ENCODE measurements around the gene CD93. TPM values are rescaled to one million over a fixed set of nuclear protein-coding genes. Genes with fewer than 3 reads are reported as not detected.

Gene CD93
- total RNA-seq (2014; rRNA removed; shearing (Covaris generic)) = not detected in 2 replicates

DNA sequence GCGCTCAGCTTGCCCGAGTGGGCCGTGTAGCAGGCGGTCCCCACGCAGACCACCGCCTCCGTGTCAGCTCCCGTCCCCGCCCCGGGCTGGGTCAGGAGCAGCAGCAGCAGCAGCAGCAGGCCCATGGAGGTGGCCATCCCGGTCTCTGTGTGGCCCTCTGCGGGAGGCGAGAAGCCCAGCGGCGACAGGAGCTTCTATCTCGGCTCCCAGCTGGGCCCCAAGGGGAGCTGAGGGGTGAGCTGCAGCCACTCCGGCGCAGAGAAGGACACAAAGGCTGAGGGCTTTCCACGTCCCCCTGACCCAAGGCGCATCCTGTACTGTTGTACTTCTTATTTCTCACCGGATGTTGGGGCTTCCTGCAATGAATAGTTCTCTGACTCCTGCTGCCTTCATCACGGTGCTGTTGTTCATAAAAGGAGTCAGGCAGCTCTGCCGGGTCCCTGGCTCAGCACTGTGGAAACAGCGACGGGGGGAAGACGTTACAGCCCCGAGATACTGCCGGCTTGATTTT, at the start of gene CD93:
CD93 (minus strand) TSS at position 269 of the 511 bp plus-strand sequence; CDS start at position 137, 132 bp downstream.
- H3K27me3 ChIP-seq = no peaks in the 10 kb centered on the region
- H3K27ac ChIP-seq = no peak within 1 kb of the TSS
- no peaks in the 10 kb centered on the region for H3K9me3 ChIP-seq (replicated peaks)
- H3K4me3 ChIP-seq = no peak within 1 kb of the TSS
- H3K4me1 ChIP-seq = peaks cover 5% of the 10 kb centered on the region
- no peak for DNase-seq
- no peaks in the 10 kb centered on the region for H3K36me3 ChIP-seq

DNA sequence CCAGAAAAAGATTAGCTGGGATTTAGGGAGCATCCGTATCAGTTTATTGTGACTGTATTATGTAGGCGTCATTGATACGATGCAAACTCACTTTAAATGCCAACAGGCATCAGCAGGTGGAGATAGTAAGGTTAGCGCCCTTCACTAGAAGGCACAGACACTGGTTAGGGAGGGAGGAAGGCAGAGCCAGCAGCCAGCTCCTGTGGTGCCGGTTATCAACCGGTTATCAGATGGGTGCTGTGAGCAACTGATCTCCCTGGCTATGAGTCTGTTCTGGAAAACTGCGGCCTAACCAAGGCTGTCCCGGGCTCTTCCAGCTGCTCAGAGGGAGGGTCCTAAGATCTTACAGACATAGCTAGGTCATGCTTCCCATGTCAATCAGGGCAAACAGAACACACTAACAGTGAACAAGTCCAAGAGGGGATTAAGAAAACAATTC, 47.5 kb upstream of the CD93 start:
- Histone ChIP-seq H3K9me3 (replicated peaks) (no peaks in the 10 kb centered on the region), H3K27me3 (no peaks in the 10 kb centered on the region), H3K36me3 (no peaks in the 10 kb centered on the region), H3K27ac (no peak overlapping the region), H3K4me3 (no peak overlapping the region), H3K4me1 (peaks cover 53% of the 10 kb centered on the region)
- DNase-seq = no peak

DNA sequence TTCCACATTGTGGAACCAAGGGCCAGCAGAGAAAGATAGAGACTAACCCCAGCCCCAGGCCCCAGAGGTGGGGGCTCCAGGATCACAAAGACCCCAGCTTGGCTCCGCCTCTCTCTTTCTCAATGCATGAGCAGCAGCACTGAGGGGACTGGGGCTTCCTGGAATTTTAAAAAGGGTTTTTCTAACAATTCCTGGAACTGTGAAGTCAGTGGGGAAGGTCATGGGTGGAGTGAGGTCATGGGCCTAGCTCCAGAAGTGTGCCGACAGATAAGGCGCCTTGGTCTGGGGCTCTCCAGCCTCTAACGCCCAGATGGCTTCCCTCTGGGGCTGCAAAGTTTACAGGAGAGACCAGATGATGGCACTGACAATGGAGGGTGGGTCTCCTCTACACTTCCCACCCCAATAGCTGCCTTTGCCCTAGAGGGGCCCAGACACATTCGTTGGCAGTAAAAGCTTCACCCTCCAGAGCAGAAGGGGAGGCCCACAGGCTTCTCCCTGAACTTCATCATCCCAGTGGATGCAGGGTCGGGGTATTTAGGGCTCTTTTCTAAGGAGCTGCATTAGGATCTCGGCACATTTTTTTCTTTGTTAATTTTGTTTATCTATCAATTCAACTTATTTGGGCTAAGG, 46.9 kb upstream of the CD93 start:
- Histone ChIP-seq H3K27ac (no peak overlapping the region), H3K4me1 (peaks cover 52% of the 10 kb centered on the region), H3K27me3 (no peaks in the 10 kb centered on the region), H3K9me3 (replicated peaks) (no peaks in the 10 kb centered on the region), H3K4me3 (no peak overlapping the region), H3K36me3 (no peaks in the 10 kb centered on the region)
- DNase-seq = no peak

- no peak overlapping the region for H3K4me3 ChIP-seq
- H3K27ac ChIP-seq = peak overlapping the region; percentile 9; the same call in 1 of the 2 replicates
- H3K4me1 ChIP-seq = peaks cover 45% of the 10 kb centered on the region
- H3K9me3 ChIP-seq (replicated peaks) = no peaks in the 10 kb centered on the region
- no peaks in the 10 kb centered on the region for H3K36me3 ChIP-seq
- no peaks in the 10 kb centered on the region for H3K27me3 ChIP-seq
- DNase-seq = no peak
Observed at GRCh38 chr20:23132293-23132929, 46.3 kb upstream of the CD93 start.

DNA sequence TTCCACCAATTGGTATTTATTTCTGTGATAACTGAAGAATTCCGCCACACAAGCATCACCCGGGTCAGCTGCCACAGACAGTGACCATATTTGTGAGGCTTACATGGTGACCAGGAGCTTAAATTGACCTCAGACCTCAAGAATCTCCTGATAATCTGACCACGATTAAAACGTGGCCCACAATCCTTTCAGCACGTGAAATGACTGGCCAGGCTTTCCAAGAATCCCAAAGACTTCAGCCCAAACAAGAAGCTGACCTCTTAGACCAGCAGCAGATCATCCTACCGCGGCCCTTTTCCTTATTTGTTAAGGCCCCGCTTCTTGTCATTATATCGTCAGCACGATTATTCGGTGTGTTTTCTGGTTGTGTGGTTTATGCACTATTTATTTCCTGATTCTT, 45.6 kb upstream of the CD93 start:
- Histone ChIP-seq H3K27me3 (no peaks in the 10 kb centered on the region), H3K9me3 (replicated peaks) (no peaks in the 10 kb centered on the region), H3K27ac (peak overlapping the region; percentile 9; the same call in 1 of the 2 replicates), H3K4me1 (peaks cover 41% of the 10 kb centered on the region), H3K36me3 (no peaks in the 10 kb centered on the region), H3K4me3 (no peak overlapping the region)
- peak in 1 of 2 experiments; percentile 57 for DNase-seq

GRCh38 chr20:23130622-23131140, 44.6 kb upstream of the CD93 start:
- H3K4me1 ChIP-seq = peaks cover 43% of the 10 kb centered on the region
- no peaks in the 10 kb centered on the region for H3K9me3 ChIP-seq (replicated peaks)
- no peaks in the 10 kb centered on the region for H3K27me3 ChIP-seq
- H3K4me3 ChIP-seq = no peak overlapping the region
- no peak overlapping the region for H3K27ac ChIP-seq
- DNase-seq = no peak
- H3K36me3 ChIP-seq = no peaks in the 10 kb centered on the region

- Histone ChIP-seq H3K4me1 (peaks cover 46% of the 10 kb centered on the region), H3K27ac (no peak overlapping the region), H3K9me3 (replicated peaks) (no peaks in the 10 kb centered on the region)
Observed at GRCh38 chr20:23129891-23130621, 43.9 kb upstream of the CD93 start.

DNA sequence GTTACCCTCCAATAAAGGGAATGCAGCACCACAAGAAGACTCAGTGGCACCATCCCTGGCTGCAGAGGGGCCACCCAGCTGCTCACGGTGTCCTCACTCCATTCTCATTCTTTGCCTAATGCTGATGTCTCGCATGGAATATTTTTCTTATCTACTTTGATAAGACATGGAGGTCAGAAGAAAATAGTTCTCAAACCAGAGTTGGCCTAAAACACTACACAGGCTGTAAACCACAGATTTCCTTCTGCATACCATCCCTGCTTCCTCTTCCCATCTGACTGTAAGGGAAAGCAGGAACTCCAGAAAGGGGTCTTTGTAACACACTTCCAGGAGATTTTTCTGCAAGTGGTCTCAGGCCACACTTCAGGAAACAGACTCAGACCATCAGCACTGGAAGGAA, 43.1 kb upstream of the CD93 start:
- H3K36me3 ChIP-seq = no peaks in the 10 kb centered on the region
- peaks cover 51% of the 10 kb centered on the region for H3K4me1 ChIP-seq
- no peaks in the 10 kb centered on the region for H3K9me3 ChIP-seq (replicated peaks)
- H3K27ac ChIP-seq = no peak overlapping the region
- no peak for DNase-seq
- H3K27me3 ChIP-seq = no peaks in the 10 kb centered on the region
- H3K4me3 ChIP-seq = no peak overlapping the region

More at GRCh38 chr20:23129891-23130621, 43.9 kb upstream of the CD93 start:
- no peak for DNase-seq
- H3K27me3 ChIP-seq = no peaks in the 10 kb centered on the region
- no peaks in the 10 kb centered on the region for H3K36me3 ChIP-seq
- no peak overlapping the region for H3K4me3 ChIP-seq

DNA sequence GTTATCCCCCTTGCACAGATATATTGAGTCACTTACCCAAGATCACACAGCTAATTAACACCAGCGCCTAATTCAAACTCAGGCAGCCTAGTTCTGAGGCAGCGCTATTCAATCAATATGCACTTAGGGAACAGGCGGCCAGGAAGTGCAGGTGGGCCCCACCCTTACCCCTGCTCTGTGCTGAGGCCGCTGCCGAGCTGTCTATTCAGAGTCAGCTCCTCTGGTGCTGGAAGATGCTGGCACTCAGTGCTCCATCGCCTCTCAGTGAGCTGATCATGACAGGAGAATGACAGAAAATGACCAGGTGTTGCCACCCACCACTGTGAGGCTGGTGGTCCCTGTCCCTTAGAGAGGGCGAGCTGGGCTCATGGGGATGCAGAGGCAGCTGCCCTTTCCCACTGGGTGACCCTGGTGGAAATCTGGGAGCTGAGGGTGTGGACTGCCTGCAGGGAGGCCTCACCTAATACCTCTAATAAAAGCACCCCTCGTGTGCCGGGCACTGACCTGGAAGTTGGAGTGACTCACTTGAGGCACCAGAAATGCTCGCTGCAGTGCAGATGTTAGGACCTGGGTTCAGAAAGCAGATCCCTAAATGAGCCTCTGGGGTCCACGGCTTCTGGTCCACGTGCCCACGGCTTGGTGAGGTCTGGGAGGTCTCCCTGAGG, 42.5 kb upstream of the CD93 start:
- H3K4me1 ChIP-seq = peaks cover 51% of the 10 kb centered on the region
- no peak overlapping the region for H3K4me3 ChIP-seq
- no peak overlapping the region for H3K27ac ChIP-seq
- DNase-seq = no peak
- no peaks in the 10 kb centered on the region for H3K27me3 ChIP-seq
- no peaks in the 10 kb centered on the region for H3K36me3 ChIP-seq
- H3K9me3 ChIP-seq (replicated peaks) = no peaks in the 10 kb centered on the region

DNA sequence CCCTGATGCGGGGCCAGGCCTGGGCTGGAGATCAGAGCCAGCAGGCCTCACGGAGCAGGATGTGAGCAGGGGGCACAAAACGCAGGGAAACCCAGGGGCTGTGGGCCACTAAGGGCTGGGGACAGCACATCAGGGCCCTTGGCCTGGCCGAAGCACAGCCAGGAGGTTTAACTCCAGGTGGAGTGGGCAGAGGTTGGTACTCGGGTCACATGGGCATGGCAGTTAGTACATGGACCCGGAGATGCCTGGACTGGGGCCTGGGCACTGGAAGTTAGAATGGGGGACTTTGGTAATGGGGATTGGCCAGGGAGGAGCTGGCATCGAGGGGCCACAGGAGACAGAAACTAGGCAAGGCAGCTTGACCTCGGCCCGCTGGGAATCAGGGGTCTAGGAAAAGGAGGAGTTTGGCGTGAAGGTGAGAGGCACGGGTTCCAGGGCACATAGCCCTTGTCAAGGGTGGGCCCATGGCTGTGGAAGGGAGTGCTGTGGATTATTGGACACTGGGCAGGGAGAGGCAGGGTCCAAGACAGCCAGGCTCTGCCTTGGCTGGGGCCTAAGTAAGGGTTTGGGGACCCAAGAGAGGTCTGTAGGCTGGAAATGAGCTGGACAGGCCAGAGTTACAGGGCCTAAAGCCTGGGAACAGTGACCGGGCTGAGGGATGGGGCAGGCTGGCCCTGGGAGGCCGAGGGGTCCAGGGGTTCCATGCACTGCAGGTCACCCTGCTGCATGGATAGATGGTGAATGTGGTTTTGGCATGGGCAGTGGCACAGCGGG, 41.6 kb upstream of the CD93 start:
- Histone ChIP-seq H3K4me1 (peaks cover 51% of the 10 kb centered on the region), H3K27ac (no peak overlapping the region), H3K9me3 (replicated peaks) (no peaks in the 10 kb centered on the region), H3K36me3 (no peaks in the 10 kb centered on the region), H3K4me3 (no peak overlapping the region), H3K27me3 (no peaks in the 10 kb centered on the region)
- no peak for DNase-seq

DNA sequence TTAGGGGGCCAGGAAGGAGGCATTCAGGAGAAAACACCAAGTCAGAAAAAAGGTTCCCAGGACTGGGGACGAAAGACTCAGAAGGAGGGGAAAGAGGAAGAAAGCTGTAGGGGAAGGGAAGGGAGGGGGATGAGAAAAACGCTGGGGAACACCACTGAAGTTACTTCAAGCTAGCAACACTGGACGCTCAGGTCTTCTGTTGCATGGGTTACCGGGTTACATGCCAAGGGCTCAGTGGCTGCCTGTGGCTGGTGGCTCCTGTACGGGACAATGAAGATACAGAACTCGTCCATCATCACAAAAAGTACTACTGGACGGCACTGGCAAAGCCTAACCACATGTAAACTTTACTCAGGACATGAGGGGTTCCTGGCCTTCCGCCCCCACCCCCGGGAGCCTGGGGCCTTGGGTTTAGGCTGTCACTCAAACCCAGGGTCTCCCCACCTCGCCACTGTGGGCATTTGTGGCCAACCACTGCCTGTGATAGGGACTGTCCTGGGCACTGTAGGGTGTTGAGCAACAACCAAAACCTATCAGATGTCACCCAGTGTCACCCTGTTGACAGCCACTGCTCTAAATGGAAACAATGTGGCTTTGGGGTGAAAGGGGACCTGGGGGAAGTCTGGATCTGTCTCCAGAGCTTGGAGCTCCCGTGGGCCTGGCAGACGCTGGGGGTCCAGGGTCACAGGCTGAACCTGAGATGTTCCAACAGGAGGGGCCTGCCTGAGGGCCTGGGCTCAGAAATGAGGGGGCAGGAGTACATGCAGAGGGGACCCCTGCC, 40.3 kb upstream of the CD93 start:
- no peak overlapping the region for H3K4me3 ChIP-seq
- no peaks in the 10 kb centered on the region for H3K27me3 ChIP-seq
- H3K4me1 ChIP-seq = peaks cover 40% of the 10 kb centered on the region
- H3K27ac ChIP-seq = peak overlapping the region; percentile 16
- no peaks in the 10 kb centered on the region for H3K36me3 ChIP-seq
- H3K9me3 ChIP-seq (replicated peaks) = no peaks in the 10 kb centered on the region
- DNase-seq = no peak

GRCh38 chr20:23125625-23126191, 39.6 kb upstream of the CD93 start:
- Histone ChIP-seq H3K27ac (peak overlapping the region; percentile 16), H3K36me3 (no peaks in the 10 kb centered on the region), H3K4me1 (peaks cover 38% of the 10 kb centered on the region), H3K4me3 (no peak overlapping the region), H3K27me3 (no peaks in the 10 kb centered on the region), H3K9me3 (replicated peaks) (no peaks in the 10 kb centered on the region)
- peak; percentile 91 to 93 for DNase-seq

DNA sequence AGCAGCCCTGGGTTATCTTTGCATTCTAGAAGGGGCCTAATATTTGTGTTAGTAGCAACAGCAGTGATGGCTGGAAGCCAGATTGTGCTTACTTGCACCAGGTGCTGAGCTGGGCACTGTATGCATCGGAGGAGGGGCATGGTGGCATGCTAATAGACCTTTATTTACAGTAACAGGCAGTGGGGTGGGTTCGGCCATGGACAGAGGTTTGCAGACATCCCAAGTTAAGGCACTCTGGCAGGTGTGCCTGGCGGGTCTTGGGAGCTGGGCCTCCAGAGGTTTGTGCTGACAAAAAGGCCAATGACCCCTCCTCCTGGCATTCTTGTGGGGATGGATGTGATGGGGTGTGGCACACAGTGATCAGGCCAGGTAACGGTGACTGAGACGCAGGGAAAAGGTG, 39.0 kb upstream of the CD93 start:
- Histone ChIP-seq H3K9me3 (replicated peaks) (no peaks in the 10 kb centered on the region), H3K27ac (peak overlapping the region; percentile 16), H3K4me3 (no peak overlapping the region), H3K4me1 (peaks cover 38% of the 10 kb centered on the region), H3K27me3 (no peaks in the 10 kb centered on the region), H3K36me3 (no peaks in the 10 kb centered on the region)
- peak in 1 of 2 experiments; percentile 44 for DNase-seq
